ENCODE measurements around the gene PRKCZ.

PRKCZ gene

DNA sequence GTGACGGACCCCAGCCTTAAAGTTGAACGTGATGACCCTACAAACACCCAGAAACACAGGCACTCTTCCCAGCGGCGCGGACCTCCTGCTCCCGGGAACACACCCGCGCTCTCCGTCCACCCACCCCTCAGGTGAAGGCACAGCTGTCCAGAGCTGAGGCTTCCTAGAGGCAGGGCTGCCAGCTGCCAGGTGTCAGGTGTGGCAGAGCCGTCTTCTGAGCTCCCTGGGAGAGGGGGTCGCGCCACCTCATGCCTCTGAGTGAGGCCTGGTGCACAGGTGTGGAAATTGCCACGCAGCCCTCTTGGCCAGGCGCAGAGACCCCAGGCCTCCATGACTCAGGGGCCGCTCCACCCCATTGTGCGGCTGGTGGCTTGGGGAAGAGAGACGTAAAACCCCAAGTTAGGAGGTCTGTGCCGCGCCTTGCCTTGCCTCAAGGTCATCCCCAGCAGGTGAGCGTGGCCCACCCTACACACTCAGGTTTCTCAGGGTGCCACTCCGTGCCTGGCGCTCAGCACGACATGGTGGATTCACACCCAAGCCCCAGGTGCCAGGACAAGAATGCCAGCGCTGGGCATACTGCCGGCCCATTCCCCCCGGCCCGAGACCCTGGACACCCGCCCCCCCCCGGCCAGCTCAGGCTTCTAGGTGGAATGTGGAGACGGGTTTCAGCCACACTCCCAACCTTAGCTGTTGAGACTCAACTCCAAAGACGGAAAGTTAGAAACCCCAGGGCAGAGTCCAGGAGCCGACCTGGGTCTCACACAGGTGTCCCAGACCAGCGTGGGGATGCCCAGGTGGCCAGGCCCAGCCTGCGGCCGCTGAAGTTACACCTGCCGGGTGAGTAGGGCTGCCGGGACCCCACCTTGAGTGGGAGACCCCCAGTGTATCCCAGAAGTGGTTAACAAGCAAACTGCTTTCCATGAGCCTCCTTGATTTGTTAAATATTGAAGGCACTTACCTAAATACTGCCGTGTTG lies 136.0 kb downstream of the PRKCZ start:
- no peaks in the 10 kb centered on the region for H3K4me1 ChIP-seq
- TF ChIP-seq, protein P1, sequence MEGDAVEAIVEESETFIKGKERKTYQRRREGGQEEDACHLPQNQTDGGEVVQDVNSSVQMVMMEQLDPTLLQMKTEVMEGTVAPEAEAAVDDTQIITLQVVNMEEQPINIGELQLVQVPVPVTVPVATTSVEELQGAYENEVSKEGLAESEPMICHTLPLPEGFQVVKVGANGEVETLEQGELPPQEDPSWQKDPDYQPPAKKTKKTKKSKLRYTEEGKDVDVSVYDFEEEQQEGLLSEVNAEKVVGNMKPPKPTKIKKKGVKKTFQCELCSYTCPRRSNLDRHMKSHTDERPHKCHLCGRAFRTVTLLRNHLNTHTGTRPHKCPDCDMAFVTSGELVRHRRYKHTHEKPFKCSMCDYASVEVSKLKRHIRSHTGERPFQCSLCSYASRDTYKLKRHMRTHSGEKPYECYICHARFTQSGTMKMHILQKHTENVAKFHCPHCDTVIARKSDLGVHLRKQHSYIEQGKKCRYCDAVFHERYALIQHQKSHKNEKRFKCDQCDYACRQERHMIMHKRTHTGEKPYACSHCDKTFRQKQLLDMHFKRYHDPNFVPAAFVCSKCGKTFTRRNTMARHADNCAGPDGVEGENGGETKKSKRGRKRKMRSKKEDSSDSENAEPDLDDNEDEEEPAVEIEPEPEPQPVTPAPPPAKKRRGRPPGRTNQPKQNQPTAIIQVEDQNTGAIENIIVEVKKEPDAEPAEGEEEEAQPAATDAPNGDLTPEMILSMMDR (IDR thresholded peaks at IDR 0.05): no peak
- no peaks in the 10 kb centered on the region for H3K9me3 ChIP-seq (ENCODE audit: control insufficient read depth, low read length)
- no peaks in the 10 kb centered on the region for H3K27me3 ChIP-seq (ENCODE audit: control insufficient read depth, insufficient read depth, low read length)
- no peaks in the 10 kb centered on the region for H3K79me2 ChIP-seq
- H3K4me2 ChIP-seq (ENCODE audit: low read length): no peak overlapping the region
- H3K36me3 ChIP-seq (ENCODE audit: control insufficient read depth, insufficient read depth, low read length): no peaks in the 10 kb centered on the region
- no peak overlapping the region for H3K27ac ChIP-seq
- no peak overlapping the region for H2AFZ ChIP-seq
- H3K4me3 ChIP-seq (ENCODE audit: low read depth, low read length): no peak overlapping the region
- H3K9ac ChIP-seq: no peak overlapping the region

DNA sequence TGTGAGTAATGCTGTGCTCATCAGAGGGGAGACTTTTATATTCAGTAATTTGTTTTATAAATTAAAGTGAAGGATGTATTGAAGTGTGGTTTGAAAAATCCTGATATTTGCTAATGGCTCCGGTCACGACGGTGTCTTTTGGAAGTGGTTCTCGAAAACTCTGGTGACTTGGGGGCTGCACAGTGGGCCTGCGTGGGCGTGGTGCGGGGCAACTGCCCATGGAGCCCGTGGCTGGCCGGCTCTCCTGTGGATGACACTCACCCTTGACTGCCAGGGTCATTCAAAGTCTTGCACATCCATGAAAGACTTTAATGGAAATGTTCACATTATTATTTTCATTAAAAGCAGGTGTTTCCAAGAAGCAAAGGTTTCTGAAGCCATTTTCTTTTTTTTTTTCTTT lies 136.7 kb downstream of the PRKCZ start:
- Histone ChIP-seq H3K4me1 (no peaks in the 10 kb centered on the region), H2AFZ (no peak overlapping the region), H3K36me3 (ENCODE audit: control insufficient read depth, insufficient read depth, low read length) (no peaks in the 10 kb centered on the region), H3K9me3 (ENCODE audit: control insufficient read depth, low read length) (no peaks in the 10 kb centered on the region), H3K79me2 (no peaks in the 10 kb centered on the region), H3K27me3 (ENCODE audit: control insufficient read depth, insufficient read depth, low read length) (no peaks in the 10 kb centered on the region), H3K27ac (no peak overlapping the region), H3K4me3 (ENCODE audit: low read depth, low read length) (no peak overlapping the region), H3K4me2 (ENCODE audit: low read length) (no peak overlapping the region), H3K9ac (no peak overlapping the region)
- TF ChIP-seq, protein P1 (IDR thresholded peaks at IDR 0.05): no peak

- Histone ChIP-seq H3K4me1 (no peaks in the 10 kb centered on the region), H3K4me2 (ENCODE audit: low read length) (no peak overlapping the region), H3K9me3 (ENCODE audit: control insufficient read depth, low read length) (no peaks in the 10 kb centered on the region), H3K27ac (no peak overlapping the region), H2AFZ (no peak overlapping the region), H3K36me3 (ENCODE audit: control insufficient read depth, insufficient read depth, low read length) (no peaks in the 10 kb centered on the region), H3K27me3 (ENCODE audit: control insufficient read depth, insufficient read depth, low read length) (no peaks in the 10 kb centered on the region), H3K79me2 (no peaks in the 10 kb centered on the region), H3K4me3 (ENCODE audit: low read depth, low read length) (no peak overlapping the region), H3K9ac (no peak overlapping the region)
- TF ChIP-seq, protein P1 (IDR thresholded peaks at IDR 0.05): no peak
These were observed 137.4 kb downstream of the PRKCZ start for GRCh38 chr1:2187619-2188018.

- no peaks in the 10 kb centered on the region for H3K36me3 ChIP-seq (ENCODE audit: control insufficient read depth, insufficient read depth, low read length)
- H3K4me2 ChIP-seq (ENCODE audit: low read length): no peak overlapping the region
- no peak overlapping the region for H3K4me3 ChIP-seq (ENCODE audit: low read depth, low read length)
- no peaks in the 10 kb centered on the region for H3K27me3 ChIP-seq (ENCODE audit: control insufficient read depth, insufficient read depth, low read length)
- H3K9me3 ChIP-seq (ENCODE audit: control insufficient read depth, low read length): no peaks in the 10 kb centered on the region
- H3K79me2 ChIP-seq: no peaks in the 10 kb centered on the region
- H3K9ac ChIP-seq: no peak overlapping the region
- H2AFZ ChIP-seq: no peak overlapping the region
- no peak overlapping the region for H3K27ac ChIP-seq
- TF ChIP-seq, protein P1 (IDR thresholded peaks at IDR 0.05): no peak
- no peaks in the 10 kb centered on the region for H3K4me1 ChIP-seq
These were observed 138.1 kb downstream of the PRKCZ start for GRCh38 chr1:2188336-2188735.

Measured in parathyroid adenoma (tissue), 2 donors.